GM19455 (cell line): Measurements from ENCODE around the gene OR1K1.
"Not testable (repeated sequence)": the region's sequence is repeated elsewhere in the genome, so short reads cannot be mapped to it uniquely, and the experiment has no call there.

ENCODE experiments used
- ATAC-seq: cut with Tn5 transposase; IDR thresholded peaks from one replicate; pipeline ENCODE4 v1.9.1; 2021; ENCODE audit not compliant: unreplicated experiment

Gene OR1K1

DNA sequence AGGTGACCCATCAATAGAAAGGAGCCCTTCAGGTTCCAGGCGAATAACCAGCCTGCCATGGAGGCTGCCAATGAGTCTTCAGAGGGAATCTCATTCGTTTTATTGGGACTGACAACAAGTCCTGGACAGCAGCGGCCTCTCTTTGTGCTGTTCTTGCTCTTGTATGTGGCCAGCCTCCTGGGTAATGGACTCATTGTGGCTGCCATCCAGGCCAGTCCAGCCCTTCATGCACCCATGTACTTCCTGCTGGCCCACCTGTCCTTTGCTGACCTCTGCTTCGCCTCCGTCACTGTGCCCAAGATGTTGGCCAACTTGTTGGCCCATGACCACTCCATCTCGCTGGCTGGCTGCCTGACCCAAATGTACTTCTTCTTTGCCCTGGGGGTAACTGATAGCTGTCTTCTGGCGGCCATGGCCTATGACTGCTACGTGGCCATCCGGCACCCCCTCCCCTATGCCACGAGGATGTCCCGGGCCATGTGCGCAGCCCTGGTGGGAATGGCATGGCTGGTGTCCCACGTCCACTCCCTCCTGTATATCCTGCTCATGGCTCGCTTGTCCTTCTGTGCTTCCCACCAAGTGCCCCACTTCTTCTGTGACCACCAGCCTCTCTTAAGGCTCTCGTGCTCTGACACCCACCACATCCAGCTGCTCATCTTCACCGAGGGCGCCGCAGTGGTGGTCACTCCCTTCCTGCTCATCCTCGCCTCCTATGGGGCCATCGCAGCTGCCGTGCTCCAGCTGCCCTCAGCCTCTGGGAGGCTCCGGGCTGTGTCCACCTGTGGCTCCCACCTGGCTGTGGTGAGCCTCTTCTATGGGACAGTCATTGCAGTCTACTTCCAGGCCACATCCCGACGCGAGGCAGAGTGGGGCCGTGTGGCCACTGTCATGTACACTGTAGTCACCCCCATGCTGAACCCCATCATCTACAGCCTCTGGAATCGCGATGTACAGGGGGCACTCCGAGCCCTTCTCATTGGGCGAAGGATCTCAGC lies at the start of gene OR1K1:
OR1K1 (plus strand) TSS at position 58 of the 995 bp plus-strand sequence; CDS start at position 58, 0 bp downstream.
- ATAC-seq, result no peak

DNA sequence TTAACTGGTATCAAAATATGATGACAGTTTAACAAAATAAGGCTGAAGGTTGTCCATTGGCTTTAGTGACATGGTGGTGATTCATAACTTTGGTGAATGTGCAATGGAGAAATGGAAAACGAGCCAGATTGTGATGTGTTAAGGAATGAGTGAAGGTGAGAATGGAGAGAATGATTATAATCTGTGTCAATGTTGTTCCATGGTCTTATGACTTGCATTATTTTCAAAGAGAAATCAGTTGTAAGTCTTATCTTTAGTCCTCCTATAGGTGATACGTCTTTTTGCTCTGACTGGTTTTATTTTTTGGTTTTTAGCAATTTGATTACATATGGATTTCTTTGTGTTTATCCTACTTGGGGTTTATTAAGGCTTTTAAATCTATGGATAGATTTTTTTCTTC lies 45.1 kb upstream of the OR1K1 start:
- no peak for ATAC-seq

DNA sequence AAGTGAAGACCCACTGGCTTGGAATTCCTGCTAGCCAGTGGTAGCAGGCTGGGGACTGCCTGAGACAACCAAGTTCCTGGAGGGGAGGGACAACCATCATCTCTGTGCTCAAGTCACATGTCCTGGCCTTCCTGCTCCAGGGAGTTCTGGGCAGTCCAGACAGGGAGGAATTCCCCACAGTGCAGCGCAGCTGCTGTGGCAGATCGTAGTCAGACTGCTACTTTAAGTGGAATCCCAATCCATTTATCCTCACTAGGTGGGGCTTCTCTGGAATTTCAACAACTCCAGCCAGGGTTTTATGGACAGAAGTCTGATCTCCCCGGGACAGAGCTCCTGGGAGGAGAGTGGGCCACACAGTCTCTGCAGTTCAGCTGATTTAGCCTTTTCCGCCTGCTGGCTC lies 32.1 kb upstream of the OR1K1 start:
- no peak for ATAC-seq

- no peak for ATAC-seq
These were observed 22.9 kb upstream of the OR1K1 start for GRCh38 chr9:122777052-122777451.

DNA sequence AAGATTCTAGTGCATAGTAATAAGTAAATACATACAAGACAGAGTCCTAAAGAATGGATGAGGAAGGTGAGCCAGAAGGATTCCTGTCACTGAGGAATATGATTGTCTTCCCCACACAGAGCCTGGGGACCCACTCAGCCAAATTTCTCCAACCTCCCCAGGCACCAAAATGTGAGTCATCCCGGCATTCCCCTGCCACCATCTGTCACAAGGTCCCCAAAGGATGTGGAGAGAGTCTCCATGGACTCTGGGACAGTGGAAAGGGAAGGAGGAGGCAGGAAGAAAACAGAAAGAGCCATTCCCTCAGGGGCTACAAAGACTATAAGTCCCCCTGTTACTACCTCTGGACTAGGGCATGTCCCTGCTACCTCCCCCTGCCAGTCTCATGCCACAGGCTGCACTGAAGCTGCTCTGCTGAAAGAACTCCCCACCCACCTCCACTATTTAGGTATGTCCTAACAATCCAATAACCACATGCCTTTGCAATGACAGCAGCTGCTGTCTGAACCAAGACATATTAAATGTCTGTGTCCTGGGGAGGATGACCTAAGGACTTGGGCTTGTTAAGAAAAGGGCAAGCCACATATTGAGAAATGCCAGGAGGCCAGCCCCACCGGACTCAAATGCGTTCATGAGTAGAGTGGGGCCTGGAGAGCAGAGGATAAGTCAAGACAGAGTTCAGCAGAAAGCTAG lies 21.8 kb upstream of the OR1K1 start:
- ATAC-seq, result no peak

GRCh38 chr9:122779181-122779580 lies 20.7 kb upstream of the OR1K1 start:
- no peak for ATAC-seq

DNA sequence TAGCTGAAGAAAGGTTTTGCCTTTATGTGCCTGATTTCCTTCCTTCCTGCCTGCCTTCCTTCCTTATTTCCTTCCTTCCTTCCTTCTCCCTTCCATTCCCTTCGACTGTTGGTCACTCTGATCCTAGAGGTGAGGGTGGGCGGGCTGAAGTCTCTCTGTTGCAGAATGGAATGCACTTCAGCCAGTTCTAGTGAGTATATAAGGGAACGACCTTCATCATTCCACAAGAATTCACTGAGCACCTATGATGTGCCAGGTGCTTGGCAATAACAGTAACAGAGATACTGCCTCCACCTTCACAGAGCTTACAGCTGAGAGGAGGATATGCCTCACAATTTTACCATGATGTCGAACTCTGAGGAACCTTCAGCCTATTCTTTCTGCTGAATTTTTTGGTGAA lies 19.9 kb upstream of the OR1K1 start:
- no peak for ATAC-seq

GRCh38 chr9:122781671-122782070 lies 18.3 kb upstream of the OR1K1 start:
- no peak for ATAC-seq

DNA sequence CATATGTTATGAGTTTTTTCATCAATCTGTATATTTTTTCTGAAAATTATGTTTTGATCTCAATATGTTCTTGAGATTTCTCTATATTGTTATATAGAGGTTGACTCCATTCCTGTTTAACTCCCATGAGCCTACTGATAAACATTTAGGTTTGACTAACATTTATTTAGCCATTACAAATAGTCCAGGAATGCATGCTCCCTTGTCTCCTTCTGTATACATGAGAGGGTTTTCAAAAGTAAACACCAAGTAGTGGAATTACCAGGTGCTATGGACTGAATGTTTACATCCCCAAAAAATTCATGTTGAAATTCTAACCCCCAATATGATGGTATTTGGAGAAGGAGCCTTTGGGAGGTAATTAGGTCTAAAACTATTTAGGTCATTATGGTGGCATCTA lies 14.7 kb upstream of the OR1K1 start:
- ATAC-seq, result no peak

DNA sequence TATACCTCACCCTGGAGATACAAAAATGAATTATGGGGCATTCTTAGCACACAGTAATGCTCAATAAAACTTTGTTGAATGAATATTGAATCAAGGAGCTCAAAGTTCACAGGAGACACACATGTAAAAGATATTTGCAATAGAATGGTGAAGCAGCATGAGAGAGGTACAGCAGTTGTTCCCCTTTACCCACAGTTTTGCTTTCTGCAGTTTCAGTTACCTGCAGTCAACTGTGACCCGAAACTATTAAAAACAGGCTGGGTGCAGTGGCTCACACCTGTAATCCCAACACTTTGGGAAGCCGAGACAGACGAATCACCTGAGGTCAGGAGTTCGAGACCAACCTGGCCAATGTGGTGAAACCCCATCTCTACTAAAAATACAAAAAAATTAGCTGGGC lies 13.6 kb upstream of the OR1K1 start:
- no peak for ATAC-seq

DNA sequence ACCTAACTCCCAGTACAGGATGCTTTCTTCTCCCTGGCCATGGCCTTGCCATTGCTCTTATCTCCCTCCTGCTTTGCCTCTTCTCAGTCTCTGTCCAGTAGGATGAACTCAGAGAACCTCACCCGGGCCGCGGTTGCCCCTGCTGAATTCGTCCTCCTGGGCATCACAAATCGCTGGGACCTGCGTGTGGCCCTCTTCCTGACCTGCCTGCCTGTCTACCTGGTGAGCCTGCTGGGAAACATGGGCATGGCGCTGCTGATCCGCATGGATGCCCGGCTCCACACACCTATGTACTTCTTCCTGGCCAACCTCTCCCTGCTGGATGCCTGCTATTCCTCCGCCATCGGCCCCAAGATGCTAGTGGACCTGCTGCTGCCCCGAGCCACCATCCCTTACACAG lies 11.1 kb upstream of the OR1K1 start, which contains the start of gene OR5C1:
OR5C1 (plus strand) TSS at position 103 of the 400 bp plus-strand sequence; CDS start at position 103, 0 bp downstream.
- ATAC-seq, result no peak

GRCh38 chr9:122789256-122790046 lies 10.5 kb upstream of the OR1K1 start:
- ATAC-seq, result no peak

GRCh38 chr9:122791872-122792669 lies 7.9 kb upstream of the OR1K1 start:
- ATAC-seq, result no peak

DNA sequence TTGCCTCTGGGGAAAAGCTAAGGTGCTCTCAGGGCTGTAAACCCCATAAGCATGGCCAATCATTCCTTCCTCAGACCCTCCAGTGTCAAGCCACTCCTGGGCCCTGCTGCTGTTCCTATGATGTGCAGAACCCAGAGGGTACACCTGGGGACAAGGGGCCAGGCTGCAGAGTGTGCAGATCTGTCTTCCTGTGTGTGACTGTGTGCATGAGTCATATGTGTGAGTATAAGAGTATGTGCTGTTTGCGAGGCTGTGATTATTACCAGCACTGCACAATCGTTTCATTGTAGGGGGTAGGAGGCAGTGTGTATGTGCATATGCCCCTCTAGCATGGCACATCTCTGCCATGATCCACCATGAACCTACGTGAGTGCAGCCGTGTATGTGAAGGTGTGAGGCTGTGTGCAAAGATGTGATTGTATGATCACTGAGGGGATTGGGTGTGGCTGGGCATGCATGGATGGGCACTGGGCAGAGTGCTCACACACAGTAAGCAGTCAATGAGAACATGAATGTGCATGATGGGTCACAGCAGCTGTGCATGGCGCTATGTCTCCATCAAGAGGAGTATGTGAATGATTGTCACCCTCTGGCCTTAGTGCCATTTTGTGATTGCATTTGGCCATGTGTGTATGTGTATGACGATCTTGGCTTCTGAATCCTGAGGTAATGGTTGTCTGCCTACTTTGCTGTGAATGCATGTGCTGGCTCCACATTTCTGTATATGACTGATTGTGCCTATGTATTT lies 2.4 kb upstream of the OR1K1 start:
- ATAC-seq, result no peak

DNA sequence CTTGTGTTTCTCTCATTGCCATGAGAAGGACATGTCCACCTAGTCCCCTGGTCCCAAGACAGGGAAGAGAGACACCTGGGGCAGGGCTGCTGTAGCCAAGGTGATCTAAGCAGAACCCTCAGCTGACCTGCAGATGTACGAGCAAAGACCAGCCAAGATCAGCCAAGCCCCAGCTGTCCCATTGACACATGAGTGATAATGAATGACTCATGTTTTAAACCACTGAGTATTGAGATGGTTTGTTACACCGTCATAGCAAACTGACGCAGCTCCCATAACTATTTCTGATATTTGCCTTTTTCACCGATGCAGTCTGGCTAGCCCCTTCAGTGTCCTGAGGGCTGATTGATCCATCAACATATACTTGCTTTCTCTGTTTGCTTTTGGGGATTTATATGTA lies 6.7 kb downstream of the OR1K1 start:
- no peak for ATAC-seq

GRCh38 chr9:122807271-122807900 lies 7.5 kb downstream of the OR1K1 start:
- ATAC-seq, result no peak

DNA sequence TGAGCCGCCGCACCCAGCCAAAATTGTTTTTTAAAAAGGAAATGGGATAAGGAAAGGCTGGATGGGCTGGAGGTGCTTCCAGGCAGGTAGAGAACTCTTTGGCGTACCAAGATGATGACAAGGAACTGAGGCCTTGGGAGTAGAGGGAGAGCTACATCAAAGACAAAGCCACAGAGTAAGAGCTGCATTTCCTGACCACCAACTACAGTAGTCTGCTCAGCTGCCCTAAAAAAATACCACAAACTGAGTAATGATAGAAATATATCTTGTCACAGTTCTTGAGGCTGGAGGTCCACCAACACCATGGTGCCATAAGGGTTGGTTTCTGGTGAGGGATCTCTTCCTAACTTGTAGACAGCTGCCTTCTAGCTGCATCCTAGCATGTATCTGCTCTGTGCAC lies 8.2 kb downstream of the OR1K1 start:
- ATAC-seq, result no peak

- ATAC-seq, result not testable (repeated sequence)
These were observed 9.3 kb downstream of the OR1K1 start for GRCh38 chr9:122809261-122809660.

DNA sequence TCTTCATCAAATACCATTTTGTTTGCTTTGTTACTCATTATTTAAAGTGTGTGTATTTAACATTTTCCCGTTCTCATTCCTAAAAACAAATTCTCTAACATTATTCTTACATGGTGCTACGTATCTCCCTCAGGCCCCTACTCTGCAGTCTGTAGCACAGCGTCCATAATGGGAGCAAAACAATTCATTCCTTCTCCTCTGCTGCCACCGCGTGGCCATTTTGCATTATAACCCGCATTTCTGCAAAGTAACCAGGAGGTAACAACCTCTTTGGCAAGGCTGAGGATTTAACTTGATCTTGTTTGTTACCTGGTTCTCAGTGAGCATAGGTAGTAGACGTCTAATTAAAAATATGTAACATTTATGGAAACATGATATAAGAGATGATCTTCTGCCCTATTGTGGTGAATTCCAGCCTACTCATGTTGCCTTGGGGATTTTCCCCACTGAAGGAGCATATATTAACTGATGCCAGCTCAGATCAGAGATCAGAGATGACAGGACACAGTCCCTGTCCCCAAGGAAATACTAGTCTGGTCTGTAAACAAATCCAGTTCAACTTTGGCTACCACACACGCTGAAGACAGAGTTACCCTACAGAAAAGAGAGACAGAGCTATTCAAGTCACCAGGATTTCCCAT lies 10.5 kb downstream of the OR1K1 start:
- ATAC-seq, result peak; percentile 81
